AG04449 (cell line): ENCODE results near the gene RALGAPA1.
A peak's percentile ranks its signal among the peaks of the same experiment; 100 is the strongest.

Source experiments
- CTCF ChIA-PET: fragments of 350-600 bp; formaldehyde crosslinking; extraction: SDS; loops from one replicate; lab custom pipeline; 2021; ENCODE audit warnings: antibody characterized with exemption; lab: Yijun Ruan, JAX
- POLR2A ChIA-PET: fragments of 400-600, 350-600 bp; formaldehyde crosslinking; extraction: SDS; loops from one replicate; lab custom pipeline; 2020; ENCODE audit warnings: antibody characterized with exemption, inconsistent platforms; lab: Yijun Ruan, JAX
- DNase-seq: peaks from one replicate; pipeline ENCODE4 v3.0.0-alpha.2; 2010; ENCODE audit warnings: low read depth, low spot score
- H3K4me3 ChIP-seq: 2 replicates; pipeline ENCODE4 v1.5.1; 2011; ENCODE audit warnings: low read depth, mild to moderate bottlenecking, control low read depth, low read length
- CTCF ChIP-seq: IDR thresholded peaks from one replicate; pipeline ENCODE4 v1.5.1; 2011; ENCODE audit warnings: mild to moderate bottlenecking, moderate library complexity, low read length, control low read depth, inconsistent platforms; ENCODE audit not compliant: insufficient read depth; ENCODE audit errors: missing control alignments

RALGAPA1 gene

DNA sequence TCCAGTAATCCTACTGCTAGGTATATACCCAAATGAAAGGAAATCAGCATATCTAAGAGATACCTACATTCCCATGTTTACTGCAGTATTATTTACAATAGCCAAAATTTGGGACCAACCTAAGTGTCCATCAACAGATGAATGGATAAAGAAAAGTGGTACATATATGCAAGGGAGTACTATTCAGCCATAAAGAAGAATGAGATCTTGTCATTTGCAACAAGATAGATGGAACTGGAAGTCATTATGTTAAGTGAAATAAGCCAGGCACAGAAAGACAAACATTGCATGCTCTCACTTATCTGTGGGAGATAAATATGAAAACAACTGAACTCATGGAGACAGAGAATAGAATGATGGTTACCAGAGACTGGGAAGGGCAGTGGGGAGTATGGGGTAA, 165.6 kb downstream of the RALGAPA1 start:
- DNase-seq: no peak
- POLR2A ChIA-PET: no interaction called here
- CTCF ChIA-PET: no interaction called here
- no peak overlapping the region for H3K4me3 ChIP-seq
- no peak for TF ChIP-seq CTCF

DNA sequence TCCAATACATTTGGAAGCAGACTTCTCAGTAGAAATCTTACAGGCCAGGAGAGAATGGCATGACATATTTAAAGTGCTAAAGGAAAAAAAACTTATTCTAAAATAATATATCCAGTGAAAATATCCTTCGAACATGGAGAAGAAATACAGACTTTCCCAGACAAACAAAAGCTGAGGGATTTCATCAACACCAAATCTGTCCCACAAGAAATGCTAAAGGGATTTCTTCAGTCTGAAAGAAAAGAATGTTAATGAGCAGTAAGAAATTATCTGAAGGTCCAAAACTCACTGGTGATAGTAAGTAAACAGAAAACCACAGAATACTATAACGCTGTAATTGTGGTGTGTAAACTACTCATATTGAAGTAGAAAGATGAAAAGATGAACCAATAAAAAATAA, 171.2 kb downstream of the RALGAPA1 start:
- CTCF ChIA-PET: no interaction called here

GRCh38 chr14:35637269-35637668, 171.8 kb downstream of the RALGAPA1 start:
- ChIA-PET CTCF (no interaction called here), POLR2A (no interaction called here)
- H3K4me3 ChIP-seq: no peak overlapping the region
- no peak for DNase-seq
- TF ChIP-seq CTCF: no peak

More for the DNA sequence above, 171.2 kb downstream of the RALGAPA1 start:
- no peak for TF ChIP-seq CTCF
- no peak for DNase-seq
- POLR2A ChIA-PET: no interaction called here
- no peak overlapping the region for H3K4me3 ChIP-seq

- POLR2A ChIA-PET: no interaction called here
- peak; percentile 41 for DNase-seq
Measured at GRCh38 chr14:35632676-35633075, 176.4 kb downstream of the RALGAPA1 start.

DNA sequence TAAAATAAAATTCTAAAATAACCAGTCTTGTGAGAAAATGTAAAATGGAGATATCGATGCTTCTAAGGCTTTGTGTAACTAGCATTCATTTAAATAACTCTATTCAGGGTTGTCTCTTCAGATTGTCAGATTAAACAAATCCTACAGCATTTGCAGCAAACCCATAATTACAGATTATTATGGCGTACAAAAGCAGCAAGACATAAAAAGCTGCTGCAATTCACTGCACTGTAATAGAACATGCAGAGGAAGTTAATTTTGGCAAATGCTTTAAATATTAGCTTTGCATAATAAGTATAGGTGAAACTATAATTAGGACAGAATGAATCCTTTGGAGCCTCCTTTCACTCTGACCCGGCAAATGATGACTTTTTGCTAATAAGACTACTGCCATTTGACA, 176.8 kb downstream of the RALGAPA1 start:
- POLR2A ChIA-PET: no interaction called here
- CTCF ChIA-PET: no interaction called here
- DNase-seq: no peak
- TF ChIP-seq CTCF: no peak
- no peak overlapping the region for H3K4me3 ChIP-seq

More at GRCh38 chr14:35632676-35633075, 176.4 kb downstream of the RALGAPA1 start:
- CTCF ChIA-PET: no interaction called here
- no peak for TF ChIP-seq CTCF
- H3K4me3 ChIP-seq: no peak overlapping the region

GRCh38 chr14:35631071-35631805, 177.9 kb downstream of the RALGAPA1 start:
- no peak for TF ChIP-seq CTCF
- no peak overlapping the region for H3K4me3 ChIP-seq
- CTCF ChIA-PET: no interaction called here

More at GRCh38 chr14:35631071-35631805, 177.9 kb downstream of the RALGAPA1 start:
- no peak for DNase-seq
- POLR2A ChIA-PET: no interaction called here
